ENCODE measurements around the gene BCAS3. TPM values are rescaled to one million over a fixed set of nuclear protein-coding genes. Genes with fewer than 3 reads are reported as not detected.

The BCAS3 gene
- total RNA-seq, 1 donor from 2014 or later: 38.1 TPM

DNA sequence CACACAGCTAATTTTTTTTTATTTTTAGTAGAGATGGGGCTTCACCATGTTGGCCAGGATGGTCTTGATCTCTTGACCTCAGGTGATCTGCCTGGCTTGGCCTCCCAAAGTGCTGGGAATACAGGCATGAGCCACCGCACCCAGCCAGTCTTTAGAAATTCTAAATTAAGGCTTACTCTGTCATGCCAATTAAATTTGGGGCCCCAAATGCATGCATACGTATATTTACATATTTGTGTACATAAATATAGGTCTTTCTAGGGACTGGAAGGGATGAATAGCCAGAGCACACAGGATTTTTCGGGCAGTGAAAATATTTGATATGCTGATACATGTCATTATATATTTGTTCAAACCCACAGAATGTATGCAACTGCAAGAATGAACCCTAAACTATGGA, 105.1 kb downstream of the BCAS3 start:
- no peaks in the 10 kb centered on the region for H3K4me1 Mint-ChIP-seq (ENCODE audit: unreplicated experiment)

DNA sequence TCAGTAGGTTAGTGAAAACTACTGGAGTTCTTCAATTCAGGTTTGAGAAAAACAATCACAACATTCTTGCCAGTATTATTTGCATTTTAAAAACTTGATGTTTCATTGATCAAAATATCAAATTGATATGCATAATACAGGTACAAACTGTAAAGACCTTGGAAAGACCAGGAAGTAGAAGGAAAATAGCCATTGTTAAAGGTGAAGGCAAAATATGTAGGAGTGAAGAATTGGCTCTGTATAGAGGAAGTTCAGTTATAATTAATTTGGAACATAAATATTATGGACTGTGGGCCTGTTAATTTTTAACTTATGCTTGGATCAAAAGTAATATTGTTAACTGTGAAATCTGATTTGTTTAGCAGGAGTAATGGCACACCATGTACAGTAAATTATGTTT, 112.6 kb downstream of the BCAS3 start:
- H3K4me3 Mint-ChIP-seq (ENCODE audit: unreplicated experiment): no peak overlapping the region
- no peaks in the 10 kb centered on the region for H3K36me3 Mint-ChIP-seq (ENCODE audit: low read depth, unreplicated experiment)
- TF ChIP-seq CTCF (IDR thresholded peaks at IDR 0.05; ENCODE audit: unreplicated experiment): no peak
- H3K27ac Mint-ChIP-seq (ENCODE audit: unreplicated experiment): no peak overlapping the region
- no peaks in the 10 kb centered on the region for H3K4me1 Mint-ChIP-seq (ENCODE audit: unreplicated experiment)
- no peaks in the 10 kb centered on the region for H3K27me3 Mint-ChIP-seq (ENCODE audit: unreplicated experiment)
- DNase-seq (ENCODE audit: low spot score): no peak
- H3K9me3 Mint-ChIP-seq (ENCODE audit: unreplicated experiment): no peaks in the 10 kb centered on the region

More for the DNA sequence above, 105.1 kb downstream of the BCAS3 start:
- no peaks in the 10 kb centered on the region for H3K9me3 Mint-ChIP-seq (ENCODE audit: unreplicated experiment)
- TF ChIP-seq CTCF (IDR thresholded peaks at IDR 0.05; ENCODE audit: unreplicated experiment): no peak
- H3K27me3 Mint-ChIP-seq (ENCODE audit: unreplicated experiment): no peaks in the 10 kb centered on the region
- no peak overlapping the region for H3K4me3 Mint-ChIP-seq (ENCODE audit: unreplicated experiment)
- no peak for DNase-seq (ENCODE audit: low spot score)
- no peaks in the 10 kb centered on the region for H3K36me3 Mint-ChIP-seq (ENCODE audit: low read depth, unreplicated experiment)
- no peak overlapping the region for H3K27ac Mint-ChIP-seq (ENCODE audit: unreplicated experiment)

DNA sequence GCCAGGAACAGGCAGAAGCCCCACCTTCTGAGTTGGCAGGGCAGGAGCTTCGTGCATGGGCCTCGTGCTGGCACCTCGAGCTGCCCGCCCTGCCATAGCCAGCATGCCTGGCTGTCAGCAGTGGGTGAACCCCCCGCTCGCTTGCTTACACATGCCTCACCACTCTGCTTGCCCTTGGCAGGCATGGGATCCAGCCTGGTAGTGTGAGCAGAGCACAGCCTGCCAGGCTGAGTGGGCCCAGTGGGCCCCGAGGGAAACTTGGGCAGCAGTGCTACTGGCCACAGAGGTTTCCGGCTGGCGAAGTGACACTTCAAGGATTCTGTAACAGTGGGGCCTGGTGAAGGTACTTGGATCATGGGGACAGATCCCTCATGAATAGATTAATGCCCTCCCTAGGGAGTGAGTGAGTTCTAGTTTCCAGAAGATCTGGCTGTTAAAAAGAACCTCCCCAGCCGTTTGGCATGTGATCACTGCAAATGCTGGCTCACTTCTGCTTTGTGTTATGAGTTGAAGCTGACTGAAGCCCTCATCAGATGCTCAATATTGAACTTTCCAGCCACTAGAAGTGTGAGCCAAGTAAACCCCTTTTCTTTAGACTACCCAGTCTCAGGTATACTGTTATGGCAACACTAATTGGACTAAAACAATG, 114.7 kb downstream of the BCAS3 start:
- no peaks in the 10 kb centered on the region for H3K9me3 Mint-ChIP-seq (ENCODE audit: unreplicated experiment)
- H3K4me3 Mint-ChIP-seq (ENCODE audit: unreplicated experiment): no peak overlapping the region
- DNase-seq (ENCODE audit: low spot score): no peak
- no peak overlapping the region for H3K27ac Mint-ChIP-seq (ENCODE audit: unreplicated experiment)
- no peaks in the 10 kb centered on the region for H3K4me1 Mint-ChIP-seq (ENCODE audit: unreplicated experiment)
- no peaks in the 10 kb centered on the region for H3K27me3 Mint-ChIP-seq (ENCODE audit: unreplicated experiment)
- no peaks in the 10 kb centered on the region for H3K36me3 Mint-ChIP-seq (ENCODE audit: low read depth, unreplicated experiment)
- TF ChIP-seq CTCF (IDR thresholded peaks at IDR 0.05; ENCODE audit: unreplicated experiment): no peak

GRCh38 chr17:60798576-60798975, 120.9 kb downstream of the BCAS3 start:
- Mint-ChIP-seq H3K36me3 (ENCODE audit: low read depth, unreplicated experiment) (no peaks in the 10 kb centered on the region), H3K27ac (ENCODE audit: unreplicated experiment) (no peak overlapping the region), H3K27me3 (ENCODE audit: unreplicated experiment) (no peaks in the 10 kb centered on the region), H3K9me3 (ENCODE audit: unreplicated experiment) (no peaks in the 10 kb centered on the region), H3K4me3 (ENCODE audit: unreplicated experiment) (no peak overlapping the region), H3K4me1 (ENCODE audit: unreplicated experiment) (no peaks in the 10 kb centered on the region)
- no peak for TF ChIP-seq CTCF (IDR thresholded peaks at IDR 0.05; ENCODE audit: unreplicated experiment)
- DNase-seq (ENCODE audit: low spot score): no peak

- no peaks in the 10 kb centered on the region for H3K36me3 Mint-ChIP-seq (ENCODE audit: low read depth, unreplicated experiment)
- no peaks in the 10 kb centered on the region for H3K4me1 Mint-ChIP-seq (ENCODE audit: unreplicated experiment)
- no peak overlapping the region for H3K4me3 Mint-ChIP-seq (ENCODE audit: unreplicated experiment)
These were observed 124.7 kb downstream of the BCAS3 start for GRCh38 chr17:60802377-60802776.

More at GRCh38 chr17:60802377-60802776, 124.7 kb downstream of the BCAS3 start:
- DNase-seq (ENCODE audit: low spot score): no peak
- TF ChIP-seq CTCF (IDR thresholded peaks at IDR 0.05; ENCODE audit: unreplicated experiment): no peak
- H3K9me3 Mint-ChIP-seq (ENCODE audit: unreplicated experiment): no peaks in the 10 kb centered on the region
- H3K27me3 Mint-ChIP-seq (ENCODE audit: unreplicated experiment): no peaks in the 10 kb centered on the region
- no peak overlapping the region for H3K27ac Mint-ChIP-seq (ENCODE audit: unreplicated experiment)
